OCI-LY7 (cell line): ENCODE results near the gene AGGF1.
A peak's percentile ranks its signal among the peaks of the same experiment; 100 is the strongest.

ENCODE experiments used
- EZH2phosphoT487 ChIP-seq: fragments of 200-600 bp; sonication (generic); IDR thresholded peaks from 2 replicates; pipeline ENCODE4 v1.6.1; 2018; ENCODE audit warnings: low read depth, borderline replicate concordance, mild to moderate bottlenecking, mixed run types, antibody characterized with exemption, low read length, moderate library complexity, mixed read lengths
- TF ChIP-seq, protein P1 (sequence below): fragments of 200-600 bp; sonication (generic); conservative IDR thresholded peaks from 2 replicates; pipeline ENCODE4 v1.5.1; 2014; ENCODE audit warnings: mild to moderate bottlenecking, antibody characterized with exemption, low read length, moderate library complexity, mixed read lengths

- TF ChIP-seq, protein P1, sequence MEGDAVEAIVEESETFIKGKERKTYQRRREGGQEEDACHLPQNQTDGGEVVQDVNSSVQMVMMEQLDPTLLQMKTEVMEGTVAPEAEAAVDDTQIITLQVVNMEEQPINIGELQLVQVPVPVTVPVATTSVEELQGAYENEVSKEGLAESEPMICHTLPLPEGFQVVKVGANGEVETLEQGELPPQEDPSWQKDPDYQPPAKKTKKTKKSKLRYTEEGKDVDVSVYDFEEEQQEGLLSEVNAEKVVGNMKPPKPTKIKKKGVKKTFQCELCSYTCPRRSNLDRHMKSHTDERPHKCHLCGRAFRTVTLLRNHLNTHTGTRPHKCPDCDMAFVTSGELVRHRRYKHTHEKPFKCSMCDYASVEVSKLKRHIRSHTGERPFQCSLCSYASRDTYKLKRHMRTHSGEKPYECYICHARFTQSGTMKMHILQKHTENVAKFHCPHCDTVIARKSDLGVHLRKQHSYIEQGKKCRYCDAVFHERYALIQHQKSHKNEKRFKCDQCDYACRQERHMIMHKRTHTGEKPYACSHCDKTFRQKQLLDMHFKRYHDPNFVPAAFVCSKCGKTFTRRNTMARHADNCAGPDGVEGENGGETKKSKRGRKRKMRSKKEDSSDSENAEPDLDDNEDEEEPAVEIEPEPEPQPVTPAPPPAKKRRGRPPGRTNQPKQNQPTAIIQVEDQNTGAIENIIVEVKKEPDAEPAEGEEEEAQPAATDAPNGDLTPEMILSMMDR, result peak; percentile 67
- no peak for TF ChIP-seq EZH2phosphoT487
Measured at GRCh38 chr5:77076961-77077828, 47.0 kb downstream of the AGGF1 start.
